Endodermal cell (in vitro differentiated cells): Measurements from ENCODE around the gene LTBP1. TPM values are rescaled to one million over a fixed set of nuclear protein-coding genes. Genes with fewer than 3 reads are reported as not detected.

Experiments used
- DNase-seq: peaks from one replicate; pipeline ENCODE4 v3.0.0-alpha.2; 2017
- H3K27ac ChIP-seq: 2 replicates; pipeline ENCODE4 v1.5.1; 2013; ENCODE audit warnings: mild to moderate bottlenecking, low read depth, low read length, moderate library complexity
- H3K27me3 ChIP-seq: 2 replicates; pipeline ENCODE4 v1.6.1; 2013; ENCODE audit warnings: mild to moderate bottlenecking, low read length, moderate library complexity; ENCODE audit not compliant: insufficient read depth, control insufficient read depth, poor library complexity, severe bottlenecking
- H3K36me3 ChIP-seq: 2 replicates; pipeline ENCODE4 v1.7.0; 2013; ENCODE audit warnings: mild to moderate bottlenecking, low read length, moderate library complexity; ENCODE audit not compliant: control insufficient read depth, insufficient read depth
- H3K4me1 ChIP-seq: one replicate; pipeline ENCODE4 v1.7.0; 2013; ENCODE audit warnings: low read length; ENCODE audit not compliant: control insufficient read depth, insufficient read depth
- H3K4me3 ChIP-seq: 2 replicates; pipeline ENCODE4 v1.5.1; 2013; ENCODE audit warnings: mild to moderate bottlenecking, low read length, moderate library complexity
- H3K9ac ChIP-seq: 2 replicates; pipeline ENCODE4 v1.6.1; 2013; ENCODE audit warnings: mild to moderate bottlenecking, low read length, moderate library complexity; ENCODE audit not compliant: poor library complexity, severe bottlenecking; ENCODE audit errors: extremely low read depth
- H3K9me3 ChIP-seq: 2 replicates; pipeline ENCODE4 v1.6.1; 2013; ENCODE audit warnings: mild to moderate bottlenecking, low read length, moderate library complexity; ENCODE audit not compliant: control insufficient read depth
- H3K27ac Mint-ChIP-seq: 2 replicates; pipeline ENCODE4 v1.8.0; 2020; ENCODE audit warnings: mixed read lengths
- H3K27me3 Mint-ChIP-seq: 2 replicates; pipeline ENCODE4 v1.8.0; 2021; ENCODE audit warnings: mild to moderate bottlenecking, mixed read lengths; ENCODE audit not compliant: insufficient read depth
- H3K36me3 Mint-ChIP-seq: 2 replicates; pipeline ENCODE4 v1.8.0; 2020; ENCODE audit warnings: low read depth, mixed read lengths
- H3K4me1 Mint-ChIP-seq: 2 replicates; pipeline ENCODE4 v1.8.0; 2020; ENCODE audit warnings: mixed read lengths
- H3K4me3 Mint-ChIP-seq: 2 replicates; pipeline ENCODE4 v1.8.0; 2020; ENCODE audit warnings: mild to moderate bottlenecking, moderate library complexity, mixed read lengths
- H3K9me3 Mint-ChIP-seq: 2 replicates; pipeline ENCODE4 v1.8.0; 2020; ENCODE audit warnings: mild to moderate bottlenecking, mixed read lengths
- WGBS, 2 experiments: methylation state at CpG; one replicate each; pipeline versions ENCODE4 v1.1.5 to v1.1.7; 2013; ENCODE audit warnings: missing lambda C conversion rate in 2 of 2, mixed read lengths in 1 of 2; ENCODE audit not compliant: insufficient coverage in 1 of 2, insufficient read length in 1 of 2; 5-methylcytosine and 5-hydroxymethylcytosine counted together
- total RNA-seq, 2 donors: library from RNA; stranded (reverse); fragmentation: NEBNext Ultra II Directional in 1 of 2; extraction: Animal tissue kit (Norgen Biotek cat#: 25700) in 1 of 2; gene quantifications; 2 replicates in 1 of 2; 3 replicates in 1 of 2; pipeline ENCODE4 v1.2.1, GENCODE V29; 2021
- TF ChIP-seq, protein P1 (sequence below): fragments of 200-600 bp; sonication (generic); conservative IDR thresholded peaks from 2 replicates; pipeline ENCODE4 v1.5.0; 2021; ENCODE audit warnings: antibody characterized with exemption, mild to moderate bottlenecking

The LTBP1 gene
- total RNA-seq, 2 donors from 2014 or later: 43.2 to 43.4 TPM

- H3K36me3 Mint-ChIP-seq: no peaks in the 10 kb centered on the region
- no peak for DNase-seq
- H3K9me3 Mint-ChIP-seq: no peaks in the 10 kb centered on the region
- no peaks in the 10 kb centered on the region for H3K4me1 ChIP-seq
- no peaks in the 10 kb centered on the region for H3K36me3 ChIP-seq
- TF ChIP-seq, protein P1, sequence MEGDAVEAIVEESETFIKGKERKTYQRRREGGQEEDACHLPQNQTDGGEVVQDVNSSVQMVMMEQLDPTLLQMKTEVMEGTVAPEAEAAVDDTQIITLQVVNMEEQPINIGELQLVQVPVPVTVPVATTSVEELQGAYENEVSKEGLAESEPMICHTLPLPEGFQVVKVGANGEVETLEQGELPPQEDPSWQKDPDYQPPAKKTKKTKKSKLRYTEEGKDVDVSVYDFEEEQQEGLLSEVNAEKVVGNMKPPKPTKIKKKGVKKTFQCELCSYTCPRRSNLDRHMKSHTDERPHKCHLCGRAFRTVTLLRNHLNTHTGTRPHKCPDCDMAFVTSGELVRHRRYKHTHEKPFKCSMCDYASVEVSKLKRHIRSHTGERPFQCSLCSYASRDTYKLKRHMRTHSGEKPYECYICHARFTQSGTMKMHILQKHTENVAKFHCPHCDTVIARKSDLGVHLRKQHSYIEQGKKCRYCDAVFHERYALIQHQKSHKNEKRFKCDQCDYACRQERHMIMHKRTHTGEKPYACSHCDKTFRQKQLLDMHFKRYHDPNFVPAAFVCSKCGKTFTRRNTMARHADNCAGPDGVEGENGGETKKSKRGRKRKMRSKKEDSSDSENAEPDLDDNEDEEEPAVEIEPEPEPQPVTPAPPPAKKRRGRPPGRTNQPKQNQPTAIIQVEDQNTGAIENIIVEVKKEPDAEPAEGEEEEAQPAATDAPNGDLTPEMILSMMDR: no peak
- H3K4me3 Mint-ChIP-seq: no peak overlapping the region
- WGBS, 2 experiments: 89 to 100% methylated on average over 1 of the region's 1 CpG
- no peaks in the 10 kb centered on the region for H3K9me3 ChIP-seq
- no peak overlapping the region for H3K4me3 ChIP-seq
- no peaks in the 10 kb centered on the region for H3K27me3 ChIP-seq
- no peaks in the 10 kb centered on the region for H3K27me3 Mint-ChIP-seq
- H3K27ac Mint-ChIP-seq: no peak overlapping the region
- no peak overlapping the region for H3K27ac ChIP-seq
- H3K9ac ChIP-seq: no peak overlapping the region
- no peaks in the 10 kb centered on the region for H3K4me1 Mint-ChIP-seq
Measured at GRCh38 chr2:33094303-33094702, 147.6 kb downstream of the LTBP1 start.

DNA sequence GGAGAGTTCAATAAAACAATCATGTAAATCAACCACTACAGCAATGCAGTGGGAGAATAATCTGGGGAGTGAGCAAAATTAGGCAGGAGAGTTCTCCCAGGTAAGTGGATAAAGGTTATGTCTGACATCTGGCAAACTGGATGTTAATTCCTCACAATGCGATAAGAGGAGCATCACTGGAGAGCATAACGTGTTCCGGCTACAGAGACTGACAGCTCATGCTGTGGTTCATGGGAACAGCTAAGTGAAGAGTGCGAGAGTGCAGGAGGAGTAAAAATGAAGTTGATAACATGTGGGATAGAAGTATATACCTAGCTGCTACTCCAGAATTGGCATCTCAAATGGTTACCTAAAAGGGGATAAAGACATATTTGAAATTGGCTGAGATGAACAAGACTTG is 153.2 kb downstream of the LTBP1 start:
- Histone ChIP-seq H3K9me3 (no peaks in the 10 kb centered on the region), H3K27ac (no peak overlapping the region), H3K36me3 (no peaks in the 10 kb centered on the region), H3K27me3 (no peaks in the 10 kb centered on the region), H3K4me1 (no peaks in the 10 kb centered on the region), H3K4me3 (no peak overlapping the region), H3K9ac (no peak overlapping the region)
- H3K27ac Mint-ChIP-seq: no peak overlapping the region
- TF ChIP-seq, protein P1: no peak
- peaks cover 12% of the 10 kb centered on the region for H3K4me1 Mint-ChIP-seq
- 92 to 93% methylated on average over 4 of the region's 4 CpGs for WGBS, 2 experiments
- no peaks in the 10 kb centered on the region for H3K9me3 Mint-ChIP-seq
- H3K4me3 Mint-ChIP-seq: no peak overlapping the region
- no peaks in the 10 kb centered on the region for H3K36me3 Mint-ChIP-seq
- DNase-seq: no peak
- no peaks in the 10 kb centered on the region for H3K27me3 Mint-ChIP-seq

DNA sequence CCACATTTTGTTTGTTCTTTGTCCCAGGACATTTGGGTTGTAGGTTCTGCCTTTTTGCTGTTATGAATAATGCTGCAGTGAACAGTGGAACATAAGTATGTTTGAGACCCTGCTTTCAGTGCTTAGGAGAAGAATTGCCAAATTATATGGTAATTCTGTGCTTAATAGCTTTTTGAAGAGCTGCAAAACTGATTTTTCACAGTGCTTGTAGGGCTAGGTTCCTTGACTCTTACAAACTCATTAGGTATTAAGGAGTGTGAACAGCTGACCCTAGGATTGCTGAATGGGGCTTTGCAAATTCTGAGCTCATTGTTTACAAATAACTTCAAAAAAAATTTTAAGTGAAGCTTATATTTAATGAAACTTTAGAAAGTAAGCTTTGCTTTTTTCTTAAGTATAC is 154.2 kb downstream of the LTBP1 start:
- Mint-ChIP-seq H3K27ac (no peak overlapping the region), H3K4me1 (peaks cover 12% of the 10 kb centered on the region), H3K9me3 (no peaks in the 10 kb centered on the region), H3K4me3 (no peak overlapping the region), H3K27me3 (no peaks in the 10 kb centered on the region), H3K36me3 (no peaks in the 10 kb centered on the region)
- no peak overlapping the region for H3K9ac ChIP-seq
- no peaks in the 10 kb centered on the region for H3K36me3 ChIP-seq
- no peaks in the 10 kb centered on the region for H3K9me3 ChIP-seq
- no peaks in the 10 kb centered on the region for H3K27me3 ChIP-seq
- DNase-seq: no peak
- TF ChIP-seq, protein P1: no peak
- H3K4me3 ChIP-seq: no peak overlapping the region
- no peak overlapping the region for H3K27ac ChIP-seq
- no peaks in the 10 kb centered on the region for H3K4me1 ChIP-seq
